PFSK-1 (cell line): ENCODE measurements around the gene CEACAM3.

Experiments used
- POLR2AphosphoS5 ChIP-seq: IDR thresholded peaks from 2 replicates; pipeline ENCODE4 v1.6.1; 2012; ENCODE audit warnings: low read depth, mild to moderate bottlenecking, control low read depth, low read length, moderate library complexity
- REST ChIP-seq, 2 experiments: IDR thresholded peaks; 2 replicates each; pipeline versions ENCODE4 v1.6.1 to v1.8.0; 2011 to 2012; ENCODE audit warnings: low read depth in 2 of 2, low read length in 2 of 2, control low read depth in 1 of 2, inconsistent platforms in 1 of 2, mild to moderate bottlenecking in 1 of 2, moderate library complexity in 1 of 2; ENCODE audit not compliant: insufficient read depth in 1 of 2
- SIN3A ChIP-seq: IDR thresholded peaks from 2 replicates; pipeline ENCODE4 v1.6.1; 2012; ENCODE audit warnings: mild to moderate bottlenecking, low read length, moderate library complexity, borderline replicate concordance; ENCODE audit not compliant: insufficient read depth
- TAF1 ChIP-seq: IDR thresholded peaks from 2 replicates; pipeline ENCODE4 v1.6.1; 2012; ENCODE audit warnings: low read length, control low read depth, borderline replicate concordance; ENCODE audit not compliant: insufficient read depth

- TF ChIP-seq POLR2AphosphoS5 (peak; percentile 89), SIN3A (peak; percentile 97), TAF1 (peak; percentile 94), REST (IDR thresholded peaks at IDR 0.05; ENCODE audit: insufficient read depth in 1 of 2, low read depth in 2 of 2, low read length in 2 of 2) (peak; percentile 16 to 64; a peak in 1 of 4 replicates)
These were observed 63.4 kb downstream of the CEACAM3 start, which contains the start of gene RPS19 for GRCh38 chr19:41859618-41860418.
